ENCODE results near the gene SPON2.

DNA sequence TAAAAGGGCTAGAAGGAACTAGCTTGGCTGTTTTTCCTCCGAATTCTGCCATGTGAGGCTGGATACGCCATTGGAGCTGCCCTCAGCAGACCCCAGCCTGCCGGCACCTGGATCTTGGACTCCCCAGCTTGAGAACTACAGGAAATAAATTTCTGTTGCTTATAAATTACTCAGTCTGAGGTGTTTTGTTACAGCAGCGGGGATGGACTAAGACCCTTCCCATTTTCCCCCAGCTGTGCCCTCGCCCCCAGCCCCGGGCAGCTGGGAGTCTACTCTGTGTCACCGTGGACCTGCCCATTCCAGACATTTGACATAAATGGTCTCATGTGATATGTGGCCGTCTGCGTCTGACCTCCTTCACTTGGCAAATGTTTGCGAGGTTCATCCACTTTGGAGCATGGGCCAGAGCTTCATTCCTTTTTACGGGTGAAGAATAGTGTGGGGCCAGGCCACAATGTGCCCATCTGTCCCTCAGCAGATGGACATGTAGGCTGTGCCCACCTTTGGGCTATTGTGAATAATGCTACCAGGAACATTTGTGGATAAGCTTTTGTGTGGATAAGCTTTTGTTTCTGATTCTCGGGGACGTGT is 30.7 kb upstream of the SPON2 start:
- no peak for TF ChIP-seq EZH2 (IDR thresholded peaks at IDR 0.05; ENCODE audit: low read length)
- TF ChIP-seq, protein P1, sequence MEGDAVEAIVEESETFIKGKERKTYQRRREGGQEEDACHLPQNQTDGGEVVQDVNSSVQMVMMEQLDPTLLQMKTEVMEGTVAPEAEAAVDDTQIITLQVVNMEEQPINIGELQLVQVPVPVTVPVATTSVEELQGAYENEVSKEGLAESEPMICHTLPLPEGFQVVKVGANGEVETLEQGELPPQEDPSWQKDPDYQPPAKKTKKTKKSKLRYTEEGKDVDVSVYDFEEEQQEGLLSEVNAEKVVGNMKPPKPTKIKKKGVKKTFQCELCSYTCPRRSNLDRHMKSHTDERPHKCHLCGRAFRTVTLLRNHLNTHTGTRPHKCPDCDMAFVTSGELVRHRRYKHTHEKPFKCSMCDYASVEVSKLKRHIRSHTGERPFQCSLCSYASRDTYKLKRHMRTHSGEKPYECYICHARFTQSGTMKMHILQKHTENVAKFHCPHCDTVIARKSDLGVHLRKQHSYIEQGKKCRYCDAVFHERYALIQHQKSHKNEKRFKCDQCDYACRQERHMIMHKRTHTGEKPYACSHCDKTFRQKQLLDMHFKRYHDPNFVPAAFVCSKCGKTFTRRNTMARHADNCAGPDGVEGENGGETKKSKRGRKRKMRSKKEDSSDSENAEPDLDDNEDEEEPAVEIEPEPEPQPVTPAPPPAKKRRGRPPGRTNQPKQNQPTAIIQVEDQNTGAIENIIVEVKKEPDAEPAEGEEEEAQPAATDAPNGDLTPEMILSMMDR (optimal IDR thresholded peaks at IDR 0.05 in 1 of 3, IDR thresholded peaks at IDR 0.05 in 1 of 3, conservative IDR thresholded peaks at IDR 0.05 in 1 of 3; ENCODE audit: extremely low read depth in 1 of 3, insufficient read depth in 2 of 3, low read length in 3 of 3), result no peak

All from keratinocyte (primary cell).